Naive thymus-derived CD8-positive, alpha-beta T cell (primary cell): Measurements from ENCODE around the gene LIPN. TPM values are rescaled to one million over a fixed set of nuclear protein-coding genes. Genes with fewer than 3 reads are reported as not detected.
A peak's percentile ranks its signal among the peaks of the same experiment; 100 is the strongest.
"Not testable (repeated sequence)": the region's sequence is repeated elsewhere in the genome, so short reads cannot be mapped to it uniquely, and the experiment has no call there.

ENCODE experiments used
- ATAC-seq, 2 donors: fragments of 150-1000 bp; cut with Tn5 transposase in 1 of 2; sonication (Bioruptor Pico), chemical (Tn5 transposase) in 1 of 2; 1 replicate in 1 of 2; 2 replicates in 1 of 2; pipeline ENCODE4 v1.10.0; 2021; ENCODE audit warnings: mild to moderate bottlenecking in 2 of 2, moderate library complexity in 2 of 2
- POLR2A ChIA-PET: fragments of 350-600 bp; sonication (Branson Sonifier 250); formaldehyde crosslinking; loops from one replicate; lab custom pipeline; 2021; ENCODE audit warnings: antibody characterized with exemption; lab: Charles Lee
- DNase-seq, 10 donors: peaks; one replicate each; pipeline versions ENCODE4 v3.0.0 to v3.0.0-alpha.2; 2020 to 2022
- H3K27ac Mint-ChIP-seq, 10 donors: one replicate each; pipeline ENCODE4 v1.8.0; 2020 to 2022; ENCODE audit warnings: mild to moderate bottlenecking in 10 of 10, mixed read lengths in 10 of 10, moderate library complexity in 4 of 10, inconsistent platforms in 1 of 10
- H3K27me3 Mint-ChIP-seq, 5 donors: one replicate each; pipeline ENCODE4 v1.8.0; 2021 to 2022; ENCODE audit warnings: mixed read lengths in 5 of 5
- H3K36me3 Mint-ChIP-seq, 3 donors: one replicate each; pipeline ENCODE4 v1.8.0; 2020 to 2022; ENCODE audit warnings: mixed read lengths in 3 of 3, mild to moderate bottlenecking in 2 of 3, inconsistent platforms in 1 of 3
- H3K4me1 Mint-ChIP-seq, 4 donors: one replicate each; pipeline ENCODE4 v1.8.0; 2021 to 2022; ENCODE audit warnings: mixed read lengths in 4 of 4
- H3K4me3 Mint-ChIP-seq, 10 donors: one replicate each; pipeline ENCODE4 v1.8.0; 2020 to 2022; ENCODE audit warnings: mild to moderate bottlenecking in 10 of 10, mixed read lengths in 10 of 10, moderate library complexity in 6 of 10, inconsistent platforms in 1 of 10
- H3K9me3 Mint-ChIP-seq, 9 donors: one replicate each; pipeline ENCODE4 v1.8.0; 2020 to 2022; ENCODE audit warnings: mixed read lengths in 9 of 9, mild to moderate bottlenecking in 3 of 9, inconsistent platforms in 1 of 9, moderate library complexity in 1 of 9
- polyA plus RNA-seq, 3 donors: library from polyadenylated mRNA; unstranded; fragments of 300-500 nt; fragmentation: Illumina TruSeq; gene quantifications; one replicate each; pipeline ENCODE4 v1.2.3, GENCODE V29; 2021
- total RNA-seq, 8 experiments: library from RNA in 2 of 8; stranded (reverse) in 2 of 8; gene quantifications; one replicate each; pipeline ENCODE4 v1.2.3 and lab custom pipeline; 2021 to 2026

LIPN gene
- total RNA-seq (not detected), polyA plus RNA-seq (not detected), total RNA-seq (lab: John Stamatoyannopoulos, UW) (0 to 0.09 (median 0) reads per million in 6 experiments)

- peaks cover 0 to 1% (median 0%) of the 10 kb centered on the region in 5 donors for H3K27me3 Mint-ChIP-seq
- H3K4me3 Mint-ChIP-seq: peak within 1 kb of the TSS in 1 of 10 donors; percentile 22
- H3K27ac Mint-ChIP-seq: peak within 1 kb of the TSS in 1 of 10 donors; percentile 2
- peaks cover 2 to 7% (median 4%) of the 10 kb centered on the region in 4 donors for H3K4me1 Mint-ChIP-seq
- H3K9me3 Mint-ChIP-seq: no peaks in the 10 kb centered on the region
- ATAC-seq: no peak
- DNase-seq: no peak
- POLR2A ChIA-PET: interaction anchor here (0.9 kb wide), 1 partner anchor 67 kb away, joined by 4 read pairs; no protein-coding TSS in a partner anchor
- H3K36me3 Mint-ChIP-seq: no peaks in the 10 kb centered on the region
Measured at GRCh38 chr10:88759366-88760101, at the start of gene LIPN. LIPN (plus strand) TSS chr10:88760020; CDS start chr10:88761406, 1,386 bp downstream.

GRCh38 chr10:88715517-88715916 is 44.3 kb upstream of the LIPN start:
- Mint-ChIP-seq H3K4me1 (no peaks in the 10 kb centered on the region), H3K36me3 (no peaks in the 10 kb centered on the region), H3K9me3 (no peaks in the 10 kb centered on the region)

GRCh38 chr10:88721392-88721791 is 38.4 kb upstream of the LIPN start:
- Mint-ChIP-seq H3K9me3 (no peaks in the 10 kb centered on the region), H3K27ac (peak overlapping the region in 1 of 10 donors; percentile 28), H3K4me1 (peaks cover 0 to 8% (median 0%) of the 10 kb centered on the region in 4 donors), H3K36me3 (no peaks in the 10 kb centered on the region), H3K27me3 (peaks cover 0 to 8% (median 7%) of the 10 kb centered on the region in 5 donors), H3K4me3 (no peak overlapping the region)
- DNase-seq (no peak), ATAC-seq (no peak)
- POLR2A ChIA-PET: no interaction called here

More at GRCh38 chr10:88715517-88715916, 44.3 kb upstream of the LIPN start:
- Mint-ChIP-seq H3K27me3 (peaks cover 0 to 9% (median 1%) of the 10 kb centered on the region in 5 donors), H3K4me3 (no peak overlapping the region), H3K27ac (no peak overlapping the region)
- POLR2A ChIA-PET: no interaction called here
- ATAC-seq: no peak
- DNase-seq: no peak

GRCh38 chr10:88725798-88726197 is 34.0 kb upstream of the LIPN start:
- Mint-ChIP-seq H3K36me3 (no peaks in the 10 kb centered on the region), H3K4me1 (peaks cover 0 to 8% (median 0%) of the 10 kb centered on the region in 4 donors), H3K4me3 (no peak overlapping the region), H3K27ac (no peak overlapping the region), H3K27me3 (peaks cover 0 to 5% (median 4%) of the 10 kb centered on the region in 5 donors), H3K9me3 (no peaks in the 10 kb centered on the region)
- POLR2A ChIA-PET: no interaction called here
- no peak for ATAC-seq
- DNase-seq: no peak

GRCh38 chr10:88728107-88728763 is 31.6 kb upstream of the LIPN start:
- Mint-ChIP-seq H3K4me3 (no peak overlapping the region), H3K9me3 (no peaks in the 10 kb centered on the region), H3K27ac (no peak overlapping the region), H3K4me1 (peaks cover 0 to 8% (median 0%) of the 10 kb centered on the region in 4 donors), H3K36me3 (no peaks in the 10 kb centered on the region), H3K27me3 (peaks cover 0 to 4% (median 2%) of the 10 kb centered on the region in 5 donors)
- ATAC-seq (no peak), DNase-seq (peak in 1 of 10 donors; percentile 54)
- POLR2A ChIA-PET: no interaction called here

GRCh38 chr10:88730864-88731263 is 29.0 kb upstream of the LIPN start:
- Mint-ChIP-seq H3K36me3 (no peaks in the 10 kb centered on the region), H3K9me3 (no peaks in the 10 kb centered on the region), H3K27ac (no peak overlapping the region), H3K4me3 (no peak overlapping the region), H3K4me1 (peaks cover 0 to 4% (median 0%) of the 10 kb centered on the region in 4 donors), H3K27me3 (peaks cover 0 to 4% (median 2%) of the 10 kb centered on the region in 5 donors)
- POLR2A ChIA-PET: no interaction called here
- ATAC-seq: no peak
- no peak for DNase-seq

GRCh38 chr10:88731296-88731695 is 28.5 kb upstream of the LIPN start:
- POLR2A ChIA-PET: no interaction called here
- no peak for DNase-seq
- H3K27me3 Mint-ChIP-seq: peaks cover 0 to 4% (median 0%) of the 10 kb centered on the region in 5 donors
- no peak for ATAC-seq
- H3K36me3 Mint-ChIP-seq: no peaks in the 10 kb centered on the region
- no peak overlapping the region for H3K4me3 Mint-ChIP-seq
- no peaks in the 10 kb centered on the region for H3K9me3 Mint-ChIP-seq
- H3K27ac Mint-ChIP-seq: no peak overlapping the region
- peaks cover 0 to 1% (median 0%) of the 10 kb centered on the region in 4 donors for H3K4me1 Mint-ChIP-seq

- no peak for ATAC-seq
- no peak for DNase-seq
- peaks cover 0 to 1% (median 0%) of the 10 kb centered on the region in 4 donors for H3K4me1 Mint-ChIP-seq
- no peak overlapping the region for H3K4me3 Mint-ChIP-seq
- H3K36me3 Mint-ChIP-seq: no peaks in the 10 kb centered on the region
- H3K27ac Mint-ChIP-seq: no peak overlapping the region
- peaks cover 0 to 3% (median 0%) of the 10 kb centered on the region in 5 donors for H3K27me3 Mint-ChIP-seq
- no peaks in the 10 kb centered on the region for H3K9me3 Mint-ChIP-seq
- POLR2A ChIA-PET: no interaction called here
Measured at GRCh38 chr10:88733215-88733614, 26.6 kb upstream of the LIPN start.

GRCh38 chr10:88735661-88736060 is 24.2 kb upstream of the LIPN start:
- ATAC-seq (no peak), DNase-seq (no peak)
- Mint-ChIP-seq H3K36me3 (no peaks in the 10 kb centered on the region), H3K4me3 (no peak overlapping the region), H3K27ac (no peak overlapping the region), H3K9me3 (no peaks in the 10 kb centered on the region), H3K27me3 (peaks cover 0 to 4% (median 3%) of the 10 kb centered on the region in 5 donors), H3K4me1 (peaks cover 0 to 1% (median 0%) of the 10 kb centered on the region in 4 donors)
- POLR2A ChIA-PET: no interaction called here

GRCh38 chr10:88741921-88742320 is 17.9 kb upstream of the LIPN start:
- H3K4me3 Mint-ChIP-seq, POLR2A ChIA-PET, H3K27ac Mint-ChIP-seq, H3K36me3 Mint-ChIP-seq, DNase-seq, H3K4me1 Mint-ChIP-seq, ATAC-seq: not testable (repeated sequence)
- peaks cover 0 to 20% (median 5%) of the 10 kb centered on the region in 9 donors for H3K9me3 Mint-ChIP-seq
- H3K27me3 Mint-ChIP-seq: peaks cover 0 to 13% (median 7%) of the 10 kb centered on the region in 5 donors

GRCh38 chr10:88742448-88742847 is 17.4 kb upstream of the LIPN start:
- Mint-ChIP-seq H3K36me3 (peaks cover 0 to 6% (median 5%) of the 10 kb centered on the region in 3 donors), H3K4me1 (no peaks in the 10 kb centered on the region), H3K4me3 (no peak overlapping the region), H3K27me3 (peaks cover 0 to 13% (median 7%) of the 10 kb centered on the region in 5 donors), H3K9me3 (peaks cover 0 to 20% (median 5%) of the 10 kb centered on the region in 9 donors), H3K27ac (no peak overlapping the region)
- POLR2A ChIA-PET: no interaction called here
- no peak for ATAC-seq
- no peak for DNase-seq

GRCh38 chr10:88744002-88744401 is 15.8 kb upstream of the LIPN start:
- no peak overlapping the region for H3K4me3 Mint-ChIP-seq
- peaks cover 0 to 6% (median 5%) of the 10 kb centered on the region in 3 donors for H3K36me3 Mint-ChIP-seq
- no peaks in the 10 kb centered on the region for H3K4me1 Mint-ChIP-seq
- POLR2A ChIA-PET: no interaction called here
- H3K27me3 Mint-ChIP-seq: peaks cover 0 to 13% (median 5%) of the 10 kb centered on the region in 5 donors
- DNase-seq (no peak), ATAC-seq (no peak)
- no peak overlapping the region for H3K27ac Mint-ChIP-seq
- peaks cover 0 to 26% (median 6%) of the 10 kb centered on the region in 9 donors for H3K9me3 Mint-ChIP-seq

- POLR2A ChIA-PET: no interaction called here
- DNase-seq: no peak
- Mint-ChIP-seq H3K27me3 (peaks cover 0 to 9% (median 5%) of the 10 kb centered on the region in 5 donors), H3K36me3 (peaks cover 0 to 6% (median 5%) of the 10 kb centered on the region in 3 donors), H3K9me3 (peaks cover 0 to 26% (median 8%) of the 10 kb centered on the region in 9 donors), H3K4me3 (no peak overlapping the region), H3K27ac (no peak overlapping the region), H3K4me1 (no peaks in the 10 kb centered on the region)
- no peak for ATAC-seq
Measured at GRCh38 chr10:88745633-88746032, 14.2 kb upstream of the LIPN start.
